HPDE6-E6E7 (cell line): ENCODE measurements around the gene MARCHF3.
"Not testable (repeated sequence)": the region's sequence is repeated elsewhere in the genome, so short reads cannot be mapped to it uniquely, and the experiment has no call there.

Experiments
- DNase-seq: peaks from one replicate; pipeline ENCODE4 v3.0.0; 2011; ENCODE audit warnings: missing footprints; ENCODE audit errors: extremely low spot score

MARCHF3 gene, protein sequence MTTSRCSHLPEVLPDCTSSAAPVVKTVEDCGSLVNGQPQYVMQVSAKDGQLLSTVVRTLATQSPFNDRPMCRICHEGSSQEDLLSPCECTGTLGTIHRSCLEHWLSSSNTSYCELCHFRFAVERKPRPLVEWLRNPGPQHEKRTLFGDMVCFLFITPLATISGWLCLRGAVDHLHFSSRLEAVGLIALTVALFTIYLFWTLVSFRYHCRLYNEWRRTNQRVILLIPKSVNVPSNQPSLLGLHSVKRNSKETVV

DNA sequence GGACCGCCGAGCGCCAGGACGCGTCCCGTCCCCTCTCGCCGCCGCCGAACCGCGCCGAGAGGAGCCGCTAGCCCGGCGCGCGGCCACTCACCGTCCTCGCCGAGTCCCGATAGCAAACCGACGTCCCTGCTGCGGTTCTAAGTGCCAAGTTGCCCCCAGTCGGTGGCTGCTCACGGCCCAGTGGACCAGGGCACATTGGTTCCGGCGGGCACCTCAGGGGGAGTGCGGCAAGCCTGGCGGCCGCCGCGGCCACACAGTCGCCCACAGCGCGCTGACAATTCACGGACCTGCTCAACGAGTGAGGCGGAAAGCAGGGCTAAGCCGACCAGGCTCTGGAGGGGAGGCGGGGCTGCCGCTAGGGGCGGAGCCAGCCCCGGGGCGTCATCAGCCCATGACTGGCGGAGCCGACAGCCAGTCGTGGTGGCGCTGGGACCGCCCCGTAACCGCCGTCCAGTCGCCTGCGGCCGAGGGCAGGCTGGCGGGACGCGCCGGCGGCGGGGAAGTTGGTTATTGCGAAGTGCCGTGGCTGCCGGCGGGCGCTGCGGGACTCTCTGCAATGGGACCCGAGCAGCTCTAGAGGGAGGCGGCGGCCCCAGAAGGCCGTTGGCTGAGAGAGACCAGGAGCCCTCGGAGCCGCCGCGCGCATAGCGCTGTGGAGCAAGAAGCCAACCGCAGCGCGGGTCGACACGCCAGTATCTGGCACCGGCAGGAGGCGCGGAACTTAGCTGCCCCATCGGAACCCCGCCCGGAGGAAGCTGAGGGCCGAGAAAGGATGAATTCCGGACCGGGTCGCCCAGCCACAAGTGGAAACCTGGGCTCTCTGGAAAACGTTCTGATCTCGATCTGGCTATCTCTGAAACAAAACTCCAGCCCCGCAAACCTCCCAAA, at the start of gene MARCHF3:
Gene MARCHF3, minus strand, starts transcription at position 300 of the 888 bp plus-strand sequence. CDS start 112,387 bp downstream, outside the sequence.
- DNase-seq: peak; percentile 93

DNA sequence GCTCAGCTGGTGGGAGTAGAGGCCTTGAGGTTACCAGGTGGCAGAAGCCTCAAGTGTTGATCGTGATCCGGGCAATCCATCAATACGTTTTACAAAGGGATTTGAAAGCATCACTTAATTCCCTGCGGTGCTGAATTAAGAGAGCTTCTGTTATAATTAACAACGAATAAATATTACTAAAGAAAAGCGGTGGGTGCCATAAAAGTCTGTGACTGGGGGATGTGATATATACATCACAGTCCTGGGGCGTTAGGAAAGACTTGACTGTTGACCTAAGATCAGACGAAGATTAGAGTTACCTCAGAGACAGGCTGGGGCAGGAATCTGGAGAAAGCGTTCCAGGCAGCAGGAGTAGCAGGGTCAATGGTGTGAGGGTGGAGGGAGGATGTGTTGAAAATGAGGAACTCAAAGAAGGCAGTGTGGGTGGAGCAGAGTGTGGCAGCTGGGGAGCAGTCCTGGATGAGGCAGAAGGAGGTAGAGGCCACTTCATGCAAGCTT, 49.7 kb upstream of the MARCHF3 start:
- peak; percentile 14 for DNase-seq

DNA sequence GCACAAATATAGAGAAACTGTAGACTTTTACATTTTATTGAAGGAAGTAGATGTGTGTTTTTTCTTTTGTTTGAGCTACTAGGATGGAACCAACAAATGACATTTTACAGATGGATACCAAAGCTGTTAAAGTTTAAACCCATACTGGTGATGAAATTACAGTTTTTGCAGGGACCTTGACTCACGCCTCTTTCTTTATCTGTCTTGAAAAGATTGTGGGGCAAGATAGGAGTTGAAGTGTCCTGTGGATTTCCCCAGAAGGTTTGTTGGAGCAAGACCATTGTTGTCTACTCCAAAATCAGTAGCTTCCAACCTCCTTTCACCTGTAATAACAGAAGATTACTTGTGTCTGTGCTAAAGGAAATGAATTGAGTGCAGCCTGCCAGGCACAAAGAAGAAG, 47.0 kb upstream of the MARCHF3 start:
- DNase-seq: no peak

DNA sequence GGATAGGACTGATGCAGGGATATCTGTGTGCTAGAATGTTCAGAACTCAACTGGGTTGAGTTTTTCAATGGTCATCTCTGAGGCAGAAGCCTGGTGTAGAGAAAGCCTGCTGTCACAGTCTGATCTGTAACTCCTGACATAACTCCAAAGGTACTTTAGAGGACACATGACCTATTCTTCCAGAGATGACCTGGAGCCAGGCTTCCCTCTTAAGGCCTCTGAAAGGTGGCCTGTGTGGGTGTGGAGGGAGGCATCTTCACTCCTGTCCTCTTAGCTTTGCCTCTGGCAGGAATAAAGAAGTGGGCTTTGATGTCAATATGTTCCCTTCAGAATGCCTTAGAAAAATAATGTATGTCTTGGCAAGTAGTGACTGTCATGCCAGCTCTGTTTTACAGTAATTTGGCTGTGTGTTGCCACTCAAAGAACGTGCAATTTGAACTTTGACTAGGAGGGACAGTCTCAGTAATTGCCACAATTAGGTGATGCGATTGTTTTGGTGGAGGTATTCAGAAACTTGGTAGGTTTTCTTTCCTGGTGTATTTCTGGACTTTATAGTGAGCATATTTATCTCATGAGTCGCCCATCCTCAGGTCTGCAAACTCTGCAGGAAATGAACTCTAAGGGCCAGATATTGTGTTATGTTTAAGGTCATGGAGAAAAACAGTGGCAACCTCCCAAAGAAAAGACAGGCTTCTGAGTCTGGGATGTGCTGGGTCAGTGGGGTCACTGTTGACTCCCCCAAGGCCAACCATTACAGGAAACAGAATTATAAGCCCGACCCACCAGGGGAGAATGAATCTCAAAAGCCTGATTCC, 46.2 kb upstream of the MARCHF3 start:
- peak; percentile 16 for DNase-seq

DNA sequence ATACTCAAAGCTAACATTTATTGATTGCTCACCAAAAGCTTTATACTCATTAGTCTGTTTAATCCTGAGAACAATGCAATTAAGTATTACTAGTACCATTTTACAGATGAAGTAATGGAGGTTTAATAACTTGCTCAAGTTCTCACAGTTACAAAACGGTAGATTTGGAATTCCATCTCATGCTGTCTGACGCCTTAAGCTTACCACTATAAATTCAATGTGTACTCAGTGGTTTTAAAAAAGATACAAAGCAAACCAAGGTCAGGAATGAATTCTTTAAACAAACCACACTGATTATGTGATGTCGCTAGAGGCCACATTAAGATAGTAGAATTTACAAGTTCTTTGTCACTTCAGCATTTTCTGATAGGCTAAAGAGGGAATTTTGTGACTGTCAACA, 44.1 kb upstream of the MARCHF3 start:
- DNase-seq: no peak

DNA sequence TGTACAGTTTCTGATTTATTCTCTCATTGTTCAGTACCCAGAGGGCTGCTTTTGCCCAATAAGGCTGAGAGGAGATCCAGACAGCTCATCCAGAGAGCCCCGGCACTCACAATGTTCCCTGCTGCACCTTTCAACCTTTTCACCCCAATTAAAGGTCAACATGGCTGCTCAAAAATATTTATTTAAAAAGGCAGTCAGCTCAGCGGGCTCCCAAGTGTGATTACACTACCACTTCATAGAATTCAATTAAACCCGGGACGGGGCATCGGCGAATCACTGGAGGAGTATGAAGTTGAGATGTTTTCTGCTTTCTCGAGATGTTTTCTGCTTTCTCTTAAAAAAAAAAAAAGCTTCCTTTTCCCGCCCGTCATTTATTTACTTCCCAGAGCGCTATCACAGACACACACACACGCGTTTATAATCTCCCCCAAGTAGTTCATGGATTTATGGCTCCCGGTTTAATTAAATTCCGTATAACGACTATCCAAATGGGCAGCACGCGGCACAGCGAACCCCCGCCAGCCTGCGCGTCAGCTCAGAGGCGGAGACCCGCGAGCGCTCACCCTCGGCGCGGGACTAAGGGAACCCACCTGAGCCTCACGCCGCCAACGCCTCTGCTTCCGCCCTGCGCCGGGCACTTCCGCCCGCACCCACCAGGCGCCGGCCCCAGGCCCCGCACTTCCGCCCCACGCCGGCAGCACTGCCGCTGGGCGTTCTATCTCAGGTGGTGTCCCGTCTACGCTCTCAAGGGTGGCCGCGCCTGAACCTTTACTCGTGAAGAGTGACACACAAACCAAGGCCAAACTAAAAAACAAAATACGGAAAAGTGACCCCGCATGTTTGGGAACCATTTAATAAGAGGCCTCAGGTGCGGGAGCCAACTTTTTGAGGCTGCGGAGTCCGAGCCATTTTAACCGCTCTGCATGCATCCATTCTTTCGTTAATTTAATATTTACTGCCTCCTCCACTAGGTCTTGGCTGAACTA, 42.8 kb upstream of the MARCHF3 start, which contains the start of gene C5orf63:
Gene C5orf63, minus strand, starts transcription at position 642 of the 986 bp plus-strand sequence. CDS start 14,507 bp downstream, outside the sequence.
- DNase-seq: peak; percentile 36

DNA sequence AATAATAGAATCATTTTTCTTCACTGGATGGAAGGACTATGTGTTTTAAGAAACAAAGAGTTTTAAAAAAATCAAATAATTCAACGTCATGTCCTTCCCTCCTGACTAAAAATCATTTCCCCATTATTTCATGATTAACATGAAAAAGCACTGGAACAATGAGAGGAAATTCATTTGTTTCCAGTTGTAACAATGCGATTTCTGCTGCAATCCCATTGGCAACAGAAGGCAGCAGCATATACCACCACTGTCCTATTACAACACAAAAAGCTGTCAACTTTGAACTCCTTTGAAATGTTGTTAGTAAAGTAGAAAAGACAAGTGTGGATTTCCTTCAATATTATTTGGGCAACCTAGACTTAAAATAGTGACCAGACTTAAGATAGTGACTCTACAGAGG, 39.9 kb upstream of the MARCHF3 start:
- DNase-seq: no peak

DNA sequence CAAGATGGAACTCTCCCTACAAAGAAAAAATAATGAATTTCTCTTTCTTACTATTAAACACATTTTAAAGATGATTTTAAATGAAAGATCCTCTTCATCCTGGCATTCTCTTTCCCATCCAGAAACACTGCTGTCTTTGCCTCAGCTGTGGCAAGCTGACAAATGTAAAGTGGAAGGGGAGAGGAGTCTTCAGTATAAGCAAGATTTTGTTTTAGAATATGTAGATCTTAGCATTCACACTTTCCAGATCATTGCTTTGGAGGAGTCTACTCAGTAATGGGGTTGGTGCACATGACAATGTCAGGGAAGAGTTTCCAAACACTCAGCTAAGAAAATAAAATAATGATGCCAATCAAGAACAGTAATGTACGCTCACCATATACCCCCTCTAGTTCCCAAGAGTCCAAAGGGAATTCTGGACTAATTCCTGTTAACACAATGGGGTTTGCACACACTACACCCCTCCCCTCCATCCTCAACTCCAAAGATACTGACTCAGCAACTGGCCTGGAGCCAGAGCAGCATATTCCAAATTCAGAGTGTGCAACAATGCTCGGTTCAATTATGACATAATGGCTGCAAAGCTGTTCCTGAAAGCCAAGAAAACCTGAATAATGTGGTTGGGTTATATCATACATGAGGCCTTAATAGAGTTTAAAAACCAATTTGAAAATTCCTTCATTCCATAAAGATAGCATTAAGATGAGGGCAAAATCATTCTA, 38.3 kb upstream of the MARCHF3 start:
- no peak for DNase-seq

DNA sequence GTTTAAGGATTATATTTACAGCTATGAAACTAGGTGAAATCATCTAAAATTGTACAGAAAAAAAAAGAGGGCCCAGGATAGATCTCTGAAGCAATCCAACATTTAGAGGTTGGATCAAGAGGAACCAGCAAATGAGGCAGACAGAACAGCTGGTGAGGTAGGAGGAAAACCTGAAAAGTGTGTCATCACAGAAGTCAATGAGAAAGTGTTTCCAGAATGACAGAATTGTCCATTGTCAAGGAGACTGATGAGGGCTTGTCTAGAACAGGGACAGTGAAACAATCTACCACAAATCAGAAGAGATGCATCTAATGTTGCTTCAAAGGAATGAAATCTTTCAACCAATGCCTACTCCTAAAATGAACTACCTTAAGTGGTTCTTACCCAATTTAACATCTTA, 36.4 kb upstream of the MARCHF3 start:
- DNase-seq: no peak

DNA sequence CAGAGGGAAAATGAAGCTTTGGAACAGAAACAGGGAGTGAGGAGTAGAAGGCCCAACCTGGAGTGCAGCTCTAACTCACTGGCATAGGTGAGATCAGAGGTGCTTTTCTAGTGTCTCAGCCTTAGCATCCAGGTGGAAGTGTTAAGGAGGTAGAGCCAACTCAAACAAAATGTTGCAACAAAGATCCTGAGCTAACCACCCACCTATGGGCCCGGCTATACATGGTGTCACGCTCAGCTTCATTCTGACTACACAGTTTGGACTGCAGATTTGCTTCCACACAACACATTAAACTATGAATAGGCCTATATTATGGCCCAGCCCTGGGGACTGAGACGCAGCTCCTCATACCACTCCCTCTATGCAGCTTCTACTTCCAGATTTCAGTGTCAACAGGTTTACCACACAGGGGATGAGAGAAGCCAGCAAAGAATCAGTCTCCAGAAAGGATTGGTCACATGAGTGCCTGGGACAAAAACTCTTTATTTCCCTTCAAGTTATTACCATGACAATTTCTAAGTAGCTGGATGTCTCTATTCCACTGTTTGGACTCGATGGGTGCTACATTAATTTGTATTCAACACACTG, 34.0 kb upstream of the MARCHF3 start:
- no peak for DNase-seq

DNA sequence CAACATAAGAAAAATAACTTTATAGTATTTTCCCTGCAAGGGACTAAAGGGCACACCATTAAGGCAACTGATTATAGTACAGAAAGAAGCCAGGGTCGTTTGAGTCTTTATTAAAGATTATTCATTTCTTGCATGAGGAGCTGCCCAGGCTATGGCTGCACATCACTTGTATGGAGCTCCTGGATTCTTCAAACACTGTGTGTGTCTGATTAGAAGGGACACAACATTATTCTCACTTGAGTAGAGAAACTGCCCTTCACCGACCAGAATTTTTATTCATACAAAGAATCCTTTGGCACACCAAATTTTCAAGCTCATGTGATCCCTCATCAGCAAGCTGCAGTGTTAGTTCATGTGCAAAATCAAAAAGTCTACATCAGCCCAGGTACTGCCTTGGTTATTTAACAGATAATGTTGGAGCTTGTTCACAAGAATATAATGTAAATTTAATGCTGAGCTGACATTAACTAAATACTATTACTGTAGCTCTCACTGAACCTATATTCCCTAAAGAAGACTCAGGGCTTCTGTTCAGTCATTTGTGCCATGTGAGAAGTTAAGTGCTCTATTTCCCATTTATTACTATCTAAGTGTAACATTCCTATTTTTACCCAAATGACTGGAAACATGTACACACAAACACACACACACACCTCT, 33.0 kb upstream of the MARCHF3 start:
- DNase-seq: no peak

DNA sequence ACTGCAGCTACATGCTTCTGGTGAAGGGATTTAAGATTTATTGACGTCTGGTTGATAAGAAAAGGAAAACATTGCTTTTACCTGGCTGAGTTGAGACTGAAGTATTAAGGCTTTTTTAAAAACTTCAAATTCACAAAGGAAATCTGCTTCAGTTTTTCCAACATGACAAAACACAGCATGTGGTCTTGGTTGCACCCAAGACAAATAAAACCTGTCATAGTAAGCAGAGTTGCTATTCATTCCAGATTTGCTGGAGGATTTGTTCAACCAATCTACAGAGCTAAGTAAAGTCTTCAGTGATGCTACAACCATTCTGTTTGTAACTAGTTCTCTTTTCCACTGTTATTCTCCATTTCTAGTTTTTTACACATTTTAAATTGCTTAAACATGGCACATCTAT, 31.6 kb upstream of the MARCHF3 start:
- no peak for DNase-seq

DNA sequence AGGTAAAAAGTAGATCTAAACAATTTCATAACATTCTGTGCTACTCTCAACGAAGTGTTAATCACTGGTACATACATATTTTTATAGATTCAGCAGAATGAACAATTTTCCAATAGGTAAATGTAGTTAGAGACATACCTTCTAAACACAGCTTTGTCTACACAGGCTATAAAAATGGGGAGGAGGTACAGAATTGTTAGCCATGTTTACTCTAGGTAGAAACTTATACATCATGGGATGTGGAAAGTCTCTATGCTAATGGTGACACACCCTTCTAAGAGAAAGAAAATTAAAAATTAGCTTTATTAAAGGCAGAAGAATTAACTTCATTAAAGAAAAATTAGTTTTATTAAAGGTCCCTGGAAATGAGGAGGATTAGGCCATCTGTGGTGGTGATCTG, 31.2 kb upstream of the MARCHF3 start:
- DNase-seq: no peak

DNA sequence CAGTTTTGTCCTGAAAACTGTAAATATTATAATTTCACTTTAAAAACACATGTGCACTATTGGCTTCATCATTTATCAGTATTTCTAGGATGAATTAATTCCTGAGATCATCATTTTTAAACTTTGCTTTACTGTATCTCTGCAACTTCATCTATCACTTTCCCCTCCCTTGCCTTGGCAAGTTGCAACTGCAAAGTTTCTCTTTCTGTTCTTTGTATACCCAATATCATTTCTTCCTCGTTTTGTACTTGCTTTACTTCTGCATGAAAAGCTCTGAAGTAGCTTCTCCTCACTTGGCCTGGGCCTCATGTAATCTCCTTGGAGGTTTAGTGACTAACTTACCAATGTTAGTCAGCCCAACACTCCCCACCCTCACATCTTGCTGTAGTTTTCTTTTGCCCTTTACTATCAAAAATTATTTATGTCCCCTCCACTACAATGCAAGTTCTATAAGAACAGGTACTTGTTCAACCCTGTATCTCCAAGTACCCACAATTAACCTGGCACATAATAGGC, 30.2 kb upstream of the MARCHF3 start:
- no peak for DNase-seq

DNA sequence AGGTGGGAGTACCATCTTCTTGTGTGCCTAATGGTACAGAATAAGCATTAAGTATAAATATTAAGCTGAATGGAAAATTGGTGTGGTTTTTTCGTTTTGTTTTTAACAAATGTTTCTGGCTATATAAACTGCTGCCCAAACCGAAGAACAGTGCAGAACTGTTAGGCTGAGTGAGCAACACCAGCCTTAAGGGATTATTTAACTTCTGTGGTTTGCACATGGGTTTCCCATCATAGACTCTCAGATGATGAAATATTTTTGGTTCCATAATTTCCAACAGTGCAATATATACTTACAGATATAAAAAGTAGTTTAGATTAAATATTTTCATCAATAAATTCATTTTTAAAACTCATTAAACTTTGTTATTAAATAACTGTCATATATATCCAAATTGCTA, 26.5 kb upstream of the MARCHF3 start:
- no peak for DNase-seq

DNA sequence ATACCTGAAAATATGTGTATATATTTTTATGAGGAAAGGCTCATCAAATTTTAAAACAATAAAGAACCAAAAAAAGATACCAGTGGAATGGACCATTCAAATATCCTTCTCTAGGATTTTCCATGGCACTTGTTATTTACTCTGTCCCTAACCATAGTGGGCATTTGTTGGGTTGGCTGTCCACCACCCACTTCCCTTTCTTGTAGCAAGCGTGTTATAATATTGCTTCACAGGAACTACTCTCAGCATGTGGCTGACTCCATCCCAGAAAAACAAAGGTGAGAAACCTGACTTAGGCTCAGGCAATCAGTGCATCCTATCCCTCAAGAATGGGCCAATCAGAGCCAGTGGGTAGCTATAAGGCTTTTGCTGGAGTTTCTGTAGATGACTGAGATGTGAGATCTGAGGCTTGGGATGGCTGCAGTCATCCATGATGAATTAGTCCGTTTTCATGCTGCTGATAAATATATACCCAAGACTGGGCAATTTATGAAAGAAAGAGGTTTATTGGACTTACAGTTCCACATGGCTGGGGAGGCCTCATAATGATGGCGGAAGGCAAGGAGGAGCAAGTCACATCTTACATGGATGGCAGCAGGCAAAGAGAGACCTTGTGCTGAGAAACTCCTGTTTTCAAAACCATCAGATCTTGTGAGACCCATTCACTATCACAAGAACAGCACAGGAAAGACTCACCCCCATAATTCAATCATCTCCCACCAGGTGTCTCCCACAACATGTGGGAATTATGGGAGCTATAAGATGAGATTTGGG, 25.7 kb upstream of the MARCHF3 start:
- no peak for DNase-seq

DNA sequence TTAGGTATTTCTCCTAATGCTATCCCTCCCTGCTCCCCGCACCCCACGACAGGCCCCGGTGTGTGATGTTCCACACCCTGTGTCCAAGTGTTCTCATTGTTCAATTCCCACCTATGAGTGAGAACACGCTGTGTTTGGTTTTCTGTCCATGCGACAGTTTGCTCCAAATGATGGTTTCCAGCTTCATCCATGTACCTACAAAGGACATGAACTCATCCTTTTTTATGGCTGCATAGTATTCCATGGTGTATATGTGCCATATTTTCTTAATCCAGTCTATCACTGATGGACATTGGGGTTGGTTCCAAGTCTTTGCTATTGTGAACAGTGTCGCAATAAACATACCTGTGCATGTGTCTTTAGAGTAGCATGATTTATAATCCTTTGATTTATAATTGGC, 23.2 kb upstream of the MARCHF3 start:
- DNase-seq: not testable (repeated sequence)

DNA sequence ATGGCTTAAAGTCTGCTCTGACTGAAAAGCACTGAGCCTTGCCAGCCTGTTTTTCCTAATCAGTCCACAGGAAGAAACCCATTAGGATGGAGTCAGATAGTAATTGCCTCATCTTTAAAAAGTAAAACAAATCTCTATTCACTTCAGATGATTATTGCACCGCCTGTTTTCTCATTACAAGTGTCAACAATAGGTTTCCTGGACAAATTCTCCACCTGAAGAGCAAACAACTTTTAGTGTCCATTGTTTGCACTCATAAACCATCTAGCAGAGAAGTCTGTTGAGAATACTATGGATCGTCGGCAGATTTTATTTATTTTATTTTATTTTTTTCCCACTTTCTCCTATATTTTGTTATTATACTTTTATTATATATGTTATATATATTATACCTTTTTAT, 22.7 kb upstream of the MARCHF3 start:
- DNase-seq: no peak
